K562 (cell line): ENCODE data around the gene ARHGEF4. TPM values are rescaled to one million over a fixed set of nuclear protein-coding genes. Genes with fewer than 3 reads are reported as not detected.

Experiments used
- ATAC-seq: fragments of 200-7000 bp; cut with Tn5 transposase; 3 replicates; pipeline ENCODE4 v1.9.1; 2020; ENCODE audit warnings: moderate library complexity
- BruUV-seq: library from RNA; stranded (reverse); fragments of 400-500 nt; replicated peaks from 2 replicates; lab custom pipeline; 2021; lab: Mats Ljungman, UMichigan
- CTCF ChIA-PET: fragments of 300-600 bp; formaldehyde crosslinking; extraction: SDS; loops from one replicate; lab custom pipeline; 2021; ENCODE audit warnings: low intra/inter-chr PET ratio; lab: Yijun Ruan, JAX
- POLR2A ChIA-PET: fragments of 300-600, 350-650 bp; sonication (Branson Sonifier 250); formaldehyde crosslinking; extraction: SDS; loops from one replicate; lab custom pipeline; 2021; ENCODE audit warnings: antibody characterized with exemption, inconsistent platforms; lab: Yijun Ruan, JAX
- DNase-seq, 4 experiments: peaks; one replicate each; pipeline versions ENCODE4 v3.0.0 to v3.0.0-alpha.2; 2011 to 2018; ENCODE audit warnings: low spot score in 3 of 4, mixed read lengths in 3 of 4; ENCODE audit errors: extremely low read depth in 1 of 4
- FAIRE-seq: peaks from 2 replicates; lab custom pipeline; 2011; peaks lifted over from hg19 to GRCh38; lab: Jason Lieb, UNC
- H2AFZ ChIP-seq: 2 replicates; pipeline ENCODE4 v1.6.0; 2011; ENCODE audit warnings: low read depth, low read length, control low read depth, inconsistent platforms
- H3K27ac ChIP-seq: fragments of 200-600 bp; 3 replicates; pipeline ENCODE4 v1.8.0; 2011; ENCODE audit warnings: low read depth, mild to moderate bottlenecking, control low read depth, inconsistent platforms, low read length, moderate library complexity, mixed read lengths; ENCODE audit errors: extremely low read depth
- H3K27me3 ChIP-seq, 2 experiments: fragments of 300-600 bp in 1 of 2; 2 replicates in 1 of 2; 3 replicates in 1 of 2; pipeline versions ENCODE4 v1.6.0 to v1.8.0; 2011; ENCODE audit warnings: inconsistent platforms in 2 of 2, low read length in 2 of 2, mild to moderate bottlenecking in 1 of 2, mixed read lengths in 1 of 2, moderate library complexity in 1 of 2; ENCODE audit not compliant: control insufficient read depth in 2 of 2, insufficient read depth in 2 of 2
- H3K36me3 ChIP-seq: fragments of 300-600 bp; 3 replicates; pipeline ENCODE4 v1.8.0; 2011; ENCODE audit warnings: mild to moderate bottlenecking, low read length, inconsistent platforms; ENCODE audit not compliant: control insufficient read depth, insufficient read depth
- H3K4me1 ChIP-seq, 2 experiments: fragments of 200-600 bp in 1 of 2; replicated peaks in 1 of 2; 2 replicates in 1 of 2; 3 replicates in 1 of 2; pipeline versions ENCODE4 v1.5.1 to v1.8.0; 2011; ENCODE audit warnings: inconsistent platforms in 2 of 2, low read length in 2 of 2, mild to moderate bottlenecking in 1 of 2, mixed read lengths in 1 of 2, moderate library complexity in 1 of 2; ENCODE audit not compliant: control insufficient read depth in 2 of 2, insufficient read depth in 2 of 2
- H3K4me2 ChIP-seq: 2 replicates; pipeline ENCODE4 v1.6.1; 2011; ENCODE audit warnings: low read length, control low read depth, inconsistent platforms, mixed read lengths; ENCODE audit not compliant: insufficient read depth
- H3K4me3 ChIP-seq: fragments of 200-600 bp; sonication (generic), shearing (Covaris generic); 2 replicates; pipeline ENCODE4 v1.5.1; 2016; ENCODE audit warnings: control low read depth, inconsistent platforms
- H3K79me2 ChIP-seq: fragments of 200-600 bp; 3 replicates; pipeline ENCODE4 v1.8.0; 2011; ENCODE audit warnings: low read length, inconsistent platforms; ENCODE audit not compliant: control insufficient read depth, insufficient read depth
- H3K9ac ChIP-seq, 2 experiments: 2 replicates each; pipeline versions ENCODE4 v1.6.0 to v1.6.1; 2011; ENCODE audit warnings: low read depth in 2 of 2, low read length in 2 of 2, control low read depth in 1 of 2, inconsistent platforms in 1 of 2, mild to moderate bottlenecking in 1 of 2, mixed read lengths in 1 of 2; ENCODE audit not compliant: insufficient read depth in 1 of 2
- H3K9me1 ChIP-seq: one replicate; pipeline ENCODE4 v1.6.0; 2011; ENCODE audit warnings: inconsistent platforms, mild to moderate bottlenecking, low read length, moderate library complexity; ENCODE audit not compliant: control insufficient read depth, insufficient read depth
- H3K9me3 ChIP-seq: replicated peaks from 2 replicates; pipeline ENCODE4 v1.5.1; 2011; ENCODE audit warnings: low read depth, low read length, inconsistent platforms; ENCODE audit not compliant: control insufficient read depth, insufficient read depth
- H4K20me1 ChIP-seq: replicated peaks from 2 replicates; pipeline ENCODE4 v1.6.1; 2011; ENCODE audit warnings: low read length, inconsistent platforms, mixed read lengths; ENCODE audit not compliant: control insufficient read depth, insufficient read depth
- CBX3 ChIP-seq, 2 experiments: IDR thresholded peaks; 1 replicate in 1 of 2; 2 replicates in 1 of 2; pipeline ENCODE4 v1.6.1; 2012; ENCODE audit warnings: inconsistent platforms in 2 of 2, low read length in 2 of 2, borderline replicate concordance in 1 of 2, control low read depth in 1 of 2
- ERF ChIP-seq: fragments of 450-650 bp; formaldehyde crosslinking; IDR thresholded peaks from 2 replicates; pipeline ENCODE4 v1.4.0; 2020; ENCODE audit warnings: mild to moderate bottlenecking, mixed read lengths
- GTF2E2 ChIP-seq: fragments of 200-800 bp; sonication (Bioruptor generic); IDR thresholded peaks from 2 replicates; pipeline ENCODE4 v1.6.1; 2016; ENCODE audit warnings: missing genetic modification characterization, missing compliant biosample characterization
- NELFE ChIP-seq: IDR thresholded peaks from 2 replicates; pipeline ENCODE4 v1.6.1; 2011; ENCODE audit warnings: mild to moderate bottlenecking; ENCODE audit not compliant: insufficient read depth, insufficient read length
- POLR2G ChIP-seq: fragments of 200-400 bp; formaldehyde crosslinking; IDR thresholded peaks from 2 replicates; pipeline ENCODE4 v1.6.1; 2017; ENCODE audit warnings: low read depth, mild to moderate bottlenecking, antibody characterized with exemption, low read length, moderate library complexity
- TAL1 ChIP-seq: fragments of 450-650 bp; IDR thresholded peaks from 2 replicates; pipeline ENCODE4 v1.6.1; 2016; ENCODE audit warnings: mild to moderate bottlenecking
- U2AF2 ChIP-seq: fragments of 200-400 bp; formaldehyde crosslinking; optimal IDR thresholded peaks from 2 replicates; pipeline ENCODE3; 2017; ENCODE audit warnings: low read depth, mild to moderate bottlenecking, low read length
- ZEB2 ChIP-seq: fragments of 450-650 bp; IDR thresholded peaks from 2 replicates; pipeline ENCODE4 v1.6.1; 2016
- ZNF140 ChIP-seq: fragments of 250-450 bp; sonication (Bioruptor Pico); IDR thresholded peaks from 2 replicates; pipeline ENCODE4 v1.8.0; 2021; ENCODE audit warnings: moderate library complexity, mild to moderate bottlenecking, inconsistent platforms
- ZNF280B ChIP-seq: fragments of 250-450 bp; sonication (Bioruptor Pico); IDR thresholded peaks from 2 replicates; pipeline ENCODE4 v1.5.1; 2021; ENCODE audit warnings: mild to moderate bottlenecking
- ZNF696 ChIP-seq: fragments of 250-450 bp; sonication (Bioruptor Pico); conservative IDR thresholded peaks from 2 replicates; pipeline ENCODE4 v1.4.0; 2020; ENCODE audit warnings: mild to moderate bottlenecking, moderate library complexity
- ZNF830 ChIP-seq: fragments of 250-450 bp; sonication (Bioruptor Pico); IDR thresholded peaks from 2 replicates; pipeline ENCODE4 v1.5.0; 2021; ENCODE audit warnings: mild to moderate bottlenecking
- WGBS: fragments of 100-300 bp; shearing (Covaris generic); methylation state at CpG from one replicate; pipeline ENCODE4 v1.1.6; 2016; ENCODE audit warnings: low coverage, mixed read lengths; ENCODE audit not compliant: insufficient coverage; ENCODE audit errors: missing lambda C conversion rate; 5-methylcytosine and 5-hydroxymethylcytosine counted together
- in situ Hi-C: fragments of 300-500 bp; cut with MboI; formaldehyde crosslinking; loops from 4 replicates; pipeline ENCODE4 v1.15.0; 2018; ENCODE audit warnings: inconsistent platforms, mixed read lengths
- intact Hi-C: fragments of 100-400 bp; cut with micrococcal nuclease; formaldehyde crosslinking; loops from 2 replicates; pipeline ENCODE4 v1.14.2; 2022
- polyA plus RNA-seq, 8 experiments: library from polyadenylated mRNA; depleted of rRNA in 4 of 8; stranded (reverse) in 5 of 8; unstranded in 3 of 8; fragments of >200 nt; fragmentation: Nextera tagmentation in 2 of 8; fragmentation: Illumina TruSeq in 1 of 8; extraction: Ambion mirVana in 2 of 8; extraction: Trizol in 1 of 8; gene quantifications; 2 replicates each; pipeline versions ENCODE4 v1.2.1 to v1.2.3, GENCODE V29; 2011 to 2014; ENCODE audit warnings: inconsistent platforms in 1 of 8, missing spikeins in 1 of 8
- total RNA-seq, 7 experiments: library from RNA; depleted of rRNA in 6 of 7; stranded (reverse); fragments of >200 nt in 6 of 7; fragmentation: Illumina TruSeq in 2 of 7; extraction: Trizol in 2 of 7; gene quantifications; 2 replicates each; pipeline versions ENCODE4 v1.2.1 to v1.2.3, GENCODE V29; 2011 to 2021; ENCODE audit warnings: low replicate concordance in 1 of 7

The ARHGEF4 gene
- total and polyA plus RNA-seq, 9 of the 15 experiments (the other 6 are each of a cell fraction or from before 2014, with no cell fraction given) = not detected

DNA sequence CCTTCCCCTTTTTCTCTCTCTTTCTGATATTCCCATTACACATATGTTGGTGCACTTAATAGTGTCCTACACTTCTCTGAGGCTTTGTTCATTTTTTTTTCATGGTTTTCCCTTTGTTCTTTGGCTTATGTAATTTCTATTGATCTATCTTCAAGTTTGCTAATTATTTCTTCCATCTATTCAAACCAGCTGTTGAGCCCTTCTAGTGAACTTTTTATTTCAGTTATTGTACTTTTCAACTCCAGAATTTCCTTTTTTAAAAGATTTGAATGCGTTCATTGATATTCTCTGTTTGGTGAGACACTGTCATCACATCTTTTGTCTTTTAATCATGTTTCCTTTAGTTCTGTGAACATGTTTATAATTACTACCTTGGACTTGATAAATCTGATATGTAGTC, 118.2 kb downstream of the ARHGEF4 start (continued):
- no peak for TF ChIP-seq NELFE
- TF ChIP-seq ZNF696 (CRISPR knock-in tag) = no peak
- TF ChIP-seq U2AF2 = no peak
- TF ChIP-seq ZNF830 = no peak
- TF ChIP-seq ZNF280B (CRISPR knock-in tag) = peak; percentile 77; the same call in 1 of the 2 replicates
- peak in 1 of 2 experiments; percentile 73; a peak in 1 of 3 replicates for TF ChIP-seq CBX3 (IDR thresholded peaks at IDR 0.05; ENCODE audit: borderline replicate concordance in 1 of 2, low read length in 2 of 2)
- no peak for TF ChIP-seq ZNF140 (CRISPR knock-in tag)
- no peak for TF ChIP-seq TAL1
- no peak for TF ChIP-seq ERF (CRISPR knock-in tag)
- peak; percentile 43; the same call in 1 of the 2 replicates for TF ChIP-seq ZEB2
- no peak for TF ChIP-seq POLR2G

DNA sequence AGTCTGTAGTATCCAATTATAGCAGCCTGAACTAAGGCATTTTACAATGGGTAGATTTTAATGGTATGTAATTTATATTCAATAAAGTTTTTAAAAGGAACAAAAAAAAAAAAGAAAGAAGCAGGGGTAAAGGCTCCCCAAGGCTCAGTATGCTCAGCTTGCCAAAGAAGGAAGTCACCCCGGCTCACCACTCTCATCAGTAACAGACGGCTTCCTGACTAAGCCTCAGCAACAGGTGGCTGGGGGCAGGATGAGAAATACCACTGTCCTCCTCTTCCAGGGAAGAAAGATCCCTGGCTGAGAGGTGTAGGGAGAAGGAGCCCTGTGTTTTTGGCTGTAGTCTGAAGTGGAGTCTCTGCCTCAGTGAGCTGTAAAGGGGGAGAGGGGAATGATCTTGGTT, 121.2 kb downstream of the ARHGEF4 start:
- H2AFZ ChIP-seq = no peak overlapping the region
- H3K9me3 ChIP-seq = no peaks in the 10 kb centered on the region; the same call in 1 of the 2 replicates
- in situ Hi-C loops = no loop called here
- H3K27me3 ChIP-seq = peaks cover 0 to 22% of the 10 kb centered on the region in 2 experiments; a peak in 3 of 5 replicates
- no peaks in the 10 kb centered on the region for H3K4me1 ChIP-seq
- FAIRE-seq (no peak), ATAC-seq (no peak), DNase-seq (no peak)
- 0% methylated on average over 2 of the region's 2 CpGs for WGBS
- no peak overlapping the region for H3K4me2 ChIP-seq
- no peak overlapping the region for H3K4me3 ChIP-seq
- CTCF ChIA-PET = no interaction called here
- H3K79me2 ChIP-seq = no peaks in the 10 kb centered on the region
- no peaks in the 10 kb centered on the region for H3K36me3 ChIP-seq
- no peaks in the 10 kb centered on the region for H3K9me1 ChIP-seq
- intact Hi-C loops = no loop called here
- POLR2A ChIA-PET = no interaction called here
- no peak overlapping the region for H3K9ac ChIP-seq
- H3K27ac ChIP-seq = no peak overlapping the region
- no TSS peak for BruUV-seq
- no peaks in the 10 kb centered on the region for H4K20me1 ChIP-seq
- no peak for TF ChIP-seq GTF2E2 (tag)
